IMR-90 (cell line): ENCODE data around the gene GSTA4. TPM values are rescaled to one million over a fixed set of nuclear protein-coding genes. Genes with fewer than 3 reads are reported as not detected.

Experiments used
- ATAC-seq: fragments of 200-7000 bp; cut with Tn5 transposase; 2 replicates; pipeline ENCODE4 v1.9.1; 2020; ENCODE audit warnings: low read depth, mild to moderate bottlenecking, moderate library complexity
- BruUV-seq: library from RNA; stranded (reverse); fragments of 400-500 nt; replicated peaks from 2 replicates; lab custom pipeline; 2021; lab: Mats Ljungman, UMichigan
- CTCF ChIA-PET: fragments of 300-600 bp; formaldehyde crosslinking; extraction: SDS; loops from one replicate; lab custom pipeline; 2021; ENCODE audit warnings: antibody characterized with exemption; lab: Yijun Ruan, JAX
- POLR2A ChIA-PET: fragments of 300-600 bp; sonication (Branson Sonifier 250); formaldehyde crosslinking; loops from one replicate; lab custom pipeline; 2022; ENCODE audit warnings: antibody characterized with exemption; ENCODE audit not compliant: unreplicated experiment; lab: Charles Lee
- DNase-seq: peaks from one replicate; pipeline ENCODE4 v3.0.0; 2013
- H2AFZ ChIP-seq: replicated peaks from 2 replicates; pipeline ENCODE3; 2013; ENCODE audit warnings: low read length, mild to moderate bottlenecking; ENCODE audit not compliant: poor library complexity
- H2AK5ac ChIP-seq: 2 replicates; pipeline ENCODE4 v1.6.1; 2013; ENCODE audit warnings: low read depth, low read length, inconsistent platforms
- H2AK9ac ChIP-seq: replicated peaks from 2 replicates; pipeline ENCODE3; 2013; ENCODE audit warnings: mild to moderate bottlenecking, low read depth, low read length, moderate library complexity; ENCODE audit not compliant: poor library complexity
- H2BK120ac ChIP-seq: 2 replicates; pipeline ENCODE4 v1.6.1; 2013; ENCODE audit warnings: low read depth, low read length, inconsistent platforms
- H2BK15ac ChIP-seq: 3 replicates; pipeline ENCODE4 v1.6.1; 2013; ENCODE audit warnings: low read depth, low read length, inconsistent platforms
- H2BK20ac ChIP-seq: 2 replicates; pipeline ENCODE4 v1.6.1; 2013; ENCODE audit warnings: low read depth, mild to moderate bottlenecking, inconsistent platforms, low read length, moderate library complexity
- H2BK5ac ChIP-seq: 2 replicates; pipeline ENCODE4 v1.6.1; 2013; ENCODE audit warnings: mild to moderate bottlenecking, low read depth, low read length, inconsistent platforms; ENCODE audit not compliant: poor library complexity, severe bottlenecking
- H3K14ac ChIP-seq: replicated peaks from 2 replicates; pipeline ENCODE4 v1.6.1; 2013; ENCODE audit warnings: low read depth, low read length, inconsistent platforms
- H3K18ac ChIP-seq: 2 replicates; pipeline ENCODE4 v1.6.1; 2013; ENCODE audit warnings: low read depth, low read length, control low read depth
- H3K23ac ChIP-seq: 2 replicates; pipeline ENCODE4 v1.6.1; 2013; ENCODE audit warnings: low read depth, low read length, inconsistent platforms
- H3K27ac ChIP-seq: 2 replicates; pipeline ENCODE4 v1.5.1; 2013; ENCODE audit warnings: mild to moderate bottlenecking, control low read depth, low read length; ENCODE audit not compliant: insufficient read depth
- H3K27me3 ChIP-seq: 2 replicates; pipeline ENCODE4 v1.6.1; 2013; ENCODE audit warnings: low read length; ENCODE audit not compliant: control insufficient read depth, insufficient read depth
- H3K36me3 ChIP-seq: 2 replicates; pipeline ENCODE4 v1.6.1; 2013; ENCODE audit warnings: low read length, mixed read lengths; ENCODE audit not compliant: control insufficient read depth, insufficient read depth
- H3K4ac ChIP-seq: 2 replicates; pipeline ENCODE4 v1.6.1; 2013; ENCODE audit warnings: low read depth, low read length, inconsistent platforms
- H3K4me1 ChIP-seq: 2 replicates; pipeline ENCODE4 v1.6.1; 2013; ENCODE audit warnings: low read length, mixed read lengths; ENCODE audit not compliant: control insufficient read depth, insufficient read depth
- H3K4me2 ChIP-seq: 2 replicates; pipeline ENCODE4 v1.6.1; 2013; ENCODE audit warnings: low read depth, mild to moderate bottlenecking, control low read depth, low read length, moderate library complexity
- H3K4me3 ChIP-seq: 2 replicates; pipeline ENCODE4 v1.5.1; 2013; ENCODE audit warnings: low read depth, mild to moderate bottlenecking, control low read depth, low read length, moderate library complexity; ENCODE audit not compliant: insufficient read depth
- H3K56ac ChIP-seq: 2 replicates; pipeline ENCODE4 v1.6.1; 2013; ENCODE audit warnings: low read length, inconsistent platforms; ENCODE audit not compliant: insufficient read depth; ENCODE audit errors: extremely low read depth
- H3K79me1 ChIP-seq, 2 experiments: 2 replicates each; pipeline ENCODE4 v1.6.1; 2013; ENCODE audit warnings: low read length in 2 of 2, inconsistent platforms in 1 of 2, low read depth in 1 of 2
- H3K9ac ChIP-seq: 2 replicates; pipeline ENCODE4 v1.6.1; 2013; ENCODE audit warnings: low read depth, low read length, control low read depth
- H3K9me1 ChIP-seq: 2 replicates; pipeline ENCODE4 v1.6.1; 2013; ENCODE audit warnings: low read length, inconsistent platforms; ENCODE audit not compliant: insufficient read depth
- H3K9me3 ChIP-seq: 2 replicates; pipeline ENCODE4 v1.6.1; 2013; ENCODE audit warnings: low read length; ENCODE audit not compliant: control insufficient read depth, insufficient read depth
- H4K20me1 ChIP-seq: 2 replicates; pipeline ENCODE4 v1.6.1; 2013; ENCODE audit warnings: low read length, inconsistent platforms; ENCODE audit not compliant: insufficient read depth
- H4K5ac ChIP-seq: 2 replicates; pipeline ENCODE4 v1.6.1; 2013; ENCODE audit warnings: mild to moderate bottlenecking, low read depth, low read length, control low read depth
- H4K8ac ChIP-seq, 2 experiments: 2 replicates each; pipeline ENCODE4 v1.6.1; 2013; ENCODE audit warnings: low read depth in 2 of 2, low read length in 2 of 2, control low read depth in 1 of 2, inconsistent platforms in 1 of 2
- H4K91ac ChIP-seq: 2 replicates; pipeline ENCODE4 v1.6.1; 2013; ENCODE audit warnings: low read depth, low read length, inconsistent platforms; ENCODE audit not compliant: insufficient read depth
- BHLHE40 ChIP-seq: fragments of 150-350 bp; IDR thresholded peaks from 2 replicates; pipeline ENCODE4 v1.6.1; 2016; ENCODE audit warnings: mild to moderate bottlenecking, low read depth, low read length
- CEBPB ChIP-seq: IDR thresholded peaks from 2 replicates; pipeline ENCODE4 v1.6.1; 2012; ENCODE audit warnings: low read depth, low read length, improper control_type of control experiment
- CHD1 ChIP-seq: IDR thresholded peaks from 2 replicates; pipeline ENCODE4 v1.6.1; 2012; ENCODE audit warnings: low read depth, low read length, improper control_type of control experiment
- ELK1 ChIP-seq: fragments of 150-350 bp; IDR thresholded peaks from 2 replicates; pipeline ENCODE4 v1.6.1; 2016; ENCODE audit warnings: low read depth, mild to moderate bottlenecking, low read length, moderate library complexity, borderline replicate concordance
- FOS ChIP-seq: fragments of 150-350 bp; IDR thresholded peaks from 2 replicates; pipeline ENCODE4 v1.6.1; 2016; ENCODE audit warnings: low read depth, low read length
- MAFK ChIP-seq: IDR thresholded peaks from 2 replicates; pipeline ENCODE4 v1.6.1; 2012; ENCODE audit warnings: low read depth, low read length, improper control_type of control experiment
- MAZ ChIP-seq: IDR thresholded peaks from 2 replicates; pipeline ENCODE4 v1.6.1; 2012; ENCODE audit warnings: low read depth, mild to moderate bottlenecking, low read length, improper control_type of control experiment, moderate library complexity, borderline replicate concordance
- MXI1 ChIP-seq: IDR thresholded peaks from 2 replicates; pipeline ENCODE4 v1.6.1; 2012; ENCODE audit warnings: low read depth, mild to moderate bottlenecking, low read length, moderate library complexity, borderline replicate concordance
- NFE2L2 ChIP-seq: fragments of 150-350 bp; IDR thresholded peaks from 2 replicates; pipeline ENCODE4 v1.6.1; 2016; ENCODE audit warnings: low read depth, mild to moderate bottlenecking, low read length
- POLR2A ChIP-seq: IDR thresholded peaks from 2 replicates; pipeline ENCODE4 v1.6.1; 2012; ENCODE audit warnings: mild to moderate bottlenecking, low read depth, low read length
- RAD21 ChIP-seq: IDR thresholded peaks from 2 replicates; pipeline ENCODE4 v1.6.1; 2012; ENCODE audit warnings: low read length, improper control_type of control experiment
- RCOR1 ChIP-seq: IDR thresholded peaks from 2 replicates; pipeline ENCODE4 v1.6.1; 2012; ENCODE audit warnings: mild to moderate bottlenecking, low read length, improper control_type of control experiment; ENCODE audit not compliant: insufficient replicate concordance
- RFX5 ChIP-seq: IDR thresholded peaks from 2 replicates; pipeline ENCODE4 v1.8.0; 2012; ENCODE audit warnings: low read depth, mild to moderate bottlenecking, low read length, moderate library complexity
- SMC3 ChIP-seq: fragments of 150-350 bp; IDR thresholded peaks from 2 replicates; pipeline ENCODE4 v1.6.1; 2016; ENCODE audit warnings: low read depth, mild to moderate bottlenecking, antibody characterized with exemption, low read length, moderate library complexity
- USF2 ChIP-seq: fragments of 150-350 bp; IDR thresholded peaks from 2 replicates; pipeline ENCODE4 v1.6.1; 2017; ENCODE audit warnings: mild to moderate bottlenecking, antibody characterized with exemption, low read length, low read depth
- WGBS, 2 experiments: methylation state at CpG; one replicate each; pipeline versions ENCODE4 v1.1.5 to v1.1.7; 2013; ENCODE audit warnings: missing lambda C conversion rate in 2 of 2; ENCODE audit not compliant: insufficient read length in 1 of 2; ENCODE audit errors: extremely low coverage in 2 of 2; 5-methylcytosine and 5-hydroxymethylcytosine counted together
- dilution Hi-C: fragments of 300-500 bp; cut with HindIII; formaldehyde crosslinking; loops from one replicate; pipeline ENCODE4 v1.14.3; 2018; ENCODE audit warnings: low sequenced_read_pairs; ENCODE audit not compliant: unreplicated experiment
- in situ Hi-C: fragments of 300-500 bp; cut with MboI; formaldehyde crosslinking; loops from 3 replicates; pipeline ENCODE4 v1.14.3; 2019; ENCODE audit warnings: low sequenced_read_pairs, inconsistent platforms, mixed read lengths
- intact Hi-C: fragments of 100-400 bp; cut with micrococcal nuclease; formaldehyde crosslinking; loops from 2 replicates; pipeline ENCODE4 v1.10.0; 2022
- polyA plus RNA-seq, 3 experiments: library from polyadenylated mRNA; depleted of rRNA; stranded (reverse); fragments of >200 nt; gene quantifications; 2 replicates each; pipeline ENCODE4 v1.2.3, GENCODE V29; 2012; ENCODE audit warnings: low replicate concordance in 1 of 3
- total RNA-seq: library from RNA; depleted of rRNA; stranded (reverse); fragments of >200 nt; gene quantifications from 2 replicates; pipeline ENCODE4 v1.2.3, GENCODE V29; 2012
- TF ChIP-seq, protein P1 (sequence below): conservative IDR thresholded peaks from 2 replicates; pipeline ENCODE4 v1.5.1; 2012; ENCODE audit warnings: mild to moderate bottlenecking, low read depth, low read length, improper control_type of control experiment

GSTA4 gene
- total and polyA plus RNA-seq, 2 of the 4 experiments (the other 2 are of a cell fraction) = 26.9 to 35.6 TPM

GRCh38 chr6:52984247-52984646 is 10.8 kb downstream of the GSTA4 start:
- Histone ChIP-seq H3K9me1 (no peaks in the 10 kb centered on the region), H3K4ac (no peak overlapping the region), H2BK20ac (no peak overlapping the region), H3K27ac (no peak overlapping the region), H2AK5ac (no peak overlapping the region), H3K4me3 (no peak overlapping the region), H3K14ac (no peak overlapping the region), H4K5ac (no peak overlapping the region), H3K23ac (no peak overlapping the region), H2BK120ac (no peak overlapping the region), H4K91ac (no peak overlapping the region), H3K56ac (no peak overlapping the region), H3K4me1 (no peaks in the 10 kb centered on the region), H3K4me2 (no peak overlapping the region), H3K36me3 (peaks cover 16% of the 10 kb centered on the region), H3K9me3 (no peaks in the 10 kb centered on the region), H3K18ac (no peak overlapping the region), H3K9ac (no peak overlapping the region), H2BK5ac (no peak overlapping the region), H2AFZ (no peak overlapping the region), H4K20me1 (no peaks in the 10 kb centered on the region), H3K79me1 (no peaks in the 10 kb centered on the region), H2AK9ac (no peak overlapping the region), H4K8ac (no peak overlapping the region), H2BK15ac (no peak overlapping the region), H3K27me3 (no peaks in the 10 kb centered on the region)
- POLR2A ChIA-PET = no interaction called here
- dilution Hi-C loops = no loop called here
- no TSS peak for BruUV-seq
- intact Hi-C loops = loop anchor here (5.0 kb wide), 1 partner anchor 42 kb away; no protein-coding TSS in a partner anchor
- TF ChIP-seq BHLHE40 = no peak
- TF ChIP-seq CEBPB = no peak
- no peak for TF ChIP-seq NFE2L2
- TF ChIP-seq RAD21 = no peak
- TF ChIP-seq POLR2A = no peak
- TF ChIP-seq FOS = no peak
- TF ChIP-seq MAFK = no peak
- TF ChIP-seq RCOR1 = no peak
- no peak for TF ChIP-seq ELK1
- TF ChIP-seq CHD1 = no peak
- TF ChIP-seq RFX5 = no peak
- no peak for TF ChIP-seq MAZ
- no peak for TF ChIP-seq MXI1
- TF ChIP-seq, protein P1, sequence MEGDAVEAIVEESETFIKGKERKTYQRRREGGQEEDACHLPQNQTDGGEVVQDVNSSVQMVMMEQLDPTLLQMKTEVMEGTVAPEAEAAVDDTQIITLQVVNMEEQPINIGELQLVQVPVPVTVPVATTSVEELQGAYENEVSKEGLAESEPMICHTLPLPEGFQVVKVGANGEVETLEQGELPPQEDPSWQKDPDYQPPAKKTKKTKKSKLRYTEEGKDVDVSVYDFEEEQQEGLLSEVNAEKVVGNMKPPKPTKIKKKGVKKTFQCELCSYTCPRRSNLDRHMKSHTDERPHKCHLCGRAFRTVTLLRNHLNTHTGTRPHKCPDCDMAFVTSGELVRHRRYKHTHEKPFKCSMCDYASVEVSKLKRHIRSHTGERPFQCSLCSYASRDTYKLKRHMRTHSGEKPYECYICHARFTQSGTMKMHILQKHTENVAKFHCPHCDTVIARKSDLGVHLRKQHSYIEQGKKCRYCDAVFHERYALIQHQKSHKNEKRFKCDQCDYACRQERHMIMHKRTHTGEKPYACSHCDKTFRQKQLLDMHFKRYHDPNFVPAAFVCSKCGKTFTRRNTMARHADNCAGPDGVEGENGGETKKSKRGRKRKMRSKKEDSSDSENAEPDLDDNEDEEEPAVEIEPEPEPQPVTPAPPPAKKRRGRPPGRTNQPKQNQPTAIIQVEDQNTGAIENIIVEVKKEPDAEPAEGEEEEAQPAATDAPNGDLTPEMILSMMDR = no peak
- no peak for TF ChIP-seq USF2
- no peak for TF ChIP-seq SMC3
- CTCF ChIA-PET = interaction anchor here (0.8 kb wide), 1 partner anchor 168 kb away, joined by 3 read pairs; no protein-coding TSS in a partner anchor
- no peak for DNase-seq
- no peak for ATAC-seq
- 88% methylated on average over 1 of the region's 3 CpGs; no CpG with 5 or more reads in 1 of the 2 experiments for WGBS, 2 experiments
- in situ Hi-C loops = no loop called here
